ENCODE measurements around the gene YTHDC2. TPM values are rescaled to one million over a fixed set of nuclear protein-coding genes. Genes with fewer than 3 reads are reported as not detected.

Gene YTHDC2
- total and polyA plus RNA-seq, 8 donors = 3.8 to 78.0 (median 22.9) TPM

GRCh38 chr5:113518884-113519283 lies 5.4 kb downstream of the YTHDC2 start:
- H3K4me1 ChIP-seq = peaks cover 0 to 46% (median 27%) of the 10 kb centered on the region in 4 donors
- H3K27ac ChIP-seq = no peak overlapping the region
- peaks cover 0 to 27% (median 12%) of the 10 kb centered on the region in 4 donors for H3K36me3 ChIP-seq
- 96 to 98% (median 98%) methylated on average over 4 of the region's 4 CpGs for WGBS, 5 donors
- H3K4me3 ChIP-seq = no peak overlapping the region
- TF ChIP-seq EP300 (IDR thresholded peaks at IDR 0.05) = no peak
- TF ChIP-seq POLR2A (IDR thresholded peaks at IDR 0.05) = no peak
- TF ChIP-seq CTCF (IDR thresholded peaks at IDR 0.05) = no peak
- no peak for TF ChIP-seq POLR2AphosphoS5 (IDR thresholded peaks at IDR 0.05)
- no peaks in the 10 kb centered on the region for H3K27me3 ChIP-seq
- intact Hi-C loops (cut with DNase I; ENCODE audit: low total_unique reads) = no loop called here
- H3K9me3 ChIP-seq = no peaks in the 10 kb centered on the region
- DNase-seq = no peak

- intact Hi-C loops (cut with DNase I; ENCODE audit: low total_unique reads) = no loop called here
- Histone ChIP-seq H3K4me3 (no peak overlapping the region), H3K36me3 (peaks cover 0 to 27% (median 12%) of the 10 kb centered on the region in 4 donors), H3K27me3 (no peaks in the 10 kb centered on the region), H3K4me1 (peaks cover 0 to 46% (median 29%) of the 10 kb centered on the region in 4 donors), H3K27ac (no peak overlapping the region), H3K9me3 (no peaks in the 10 kb centered on the region)
- no peak for TF ChIP-seq CTCF (IDR thresholded peaks at IDR 0.05)
- no peak for TF ChIP-seq POLR2A (IDR thresholded peaks at IDR 0.05)
- TF ChIP-seq POLR2AphosphoS5 (IDR thresholded peaks at IDR 0.05) = no peak
- TF ChIP-seq EP300 (IDR thresholded peaks at IDR 0.05) = no peak
- DNase-seq = no peak
- WGBS, 5 donors = 60 to 70% (median 66%) methylated on average over 2 of the region's 2 CpGs
These were observed 5.9 kb downstream of the YTHDC2 start for GRCh38 chr5:113519412-113519811.

- intact Hi-C loops (cut with DNase I; ENCODE audit: low total_unique reads) = no loop called here
- Histone ChIP-seq H3K9me3 (no peaks in the 10 kb centered on the region), H3K27ac (no peak overlapping the region), H3K27me3 (no peaks in the 10 kb centered on the region), H3K4me3 (no peak overlapping the region), H3K36me3 (peaks cover 0 to 27% (median 12%) of the 10 kb centered on the region in 4 donors), H3K4me1 (peaks cover 0 to 46% (median 23%) of the 10 kb centered on the region in 4 donors)
- no peak for DNase-seq
- no peak for TF ChIP-seq POLR2AphosphoS5 (IDR thresholded peaks at IDR 0.05)
- no peak for TF ChIP-seq CTCF (IDR thresholded peaks at IDR 0.05)
- no peak for TF ChIP-seq POLR2A (IDR thresholded peaks at IDR 0.05)
- TF ChIP-seq EP300 (IDR thresholded peaks at IDR 0.05) = no peak
These were observed 6.9 kb downstream of the YTHDC2 start for GRCh38 chr5:113520429-113520828.

- H3K4me1 ChIP-seq = peaks cover 0 to 42% (median 19%) of the 10 kb centered on the region in 4 donors
- H3K4me3 ChIP-seq = no peak overlapping the region
These were observed 7.4 kb downstream of the YTHDC2 start for GRCh38 chr5:113520899-113521298.

More at GRCh38 chr5:113520899-113521298, 7.4 kb downstream of the YTHDC2 start:
- intact Hi-C loops (cut with DNase I; ENCODE audit: low total_unique reads) = no loop called here
- DNase-seq = no peak
- Histone ChIP-seq H3K36me3 (peaks cover 0 to 27% (median 12%) of the 10 kb centered on the region in 4 donors), H3K27me3 (no peaks in the 10 kb centered on the region), H3K27ac (no peak overlapping the region), H3K9me3 (no peaks in the 10 kb centered on the region)
- no peak for TF ChIP-seq POLR2AphosphoS5 (IDR thresholded peaks at IDR 0.05)
- TF ChIP-seq EP300 (IDR thresholded peaks at IDR 0.05) = no peak
- no peak for TF ChIP-seq POLR2A (IDR thresholded peaks at IDR 0.05)
- TF ChIP-seq CTCF (IDR thresholded peaks at IDR 0.05) = no peak

All from stomach (tissue), 9 donors.